BE2C (cell line): ENCODE data around the gene ERC1.

Experiments
- DNase-seq: peaks from one replicate; pipeline ENCODE4 v3.0.0-alpha.2; 2020
- H3K27me3 ChIP-seq: fragments of 250-450 bp; sonication (Bioruptor Pico); 2 replicates; pipeline ENCODE4 v1.5.1; 2020; ENCODE audit warnings: mild to moderate bottlenecking
- H3K36me3 ChIP-seq: fragments of 250-450 bp; sonication (Bioruptor Pico); 2 replicates; pipeline ENCODE4 v1.5.1; 2020; ENCODE audit warnings: mild to moderate bottlenecking
- H3K4me1 ChIP-seq: fragments of 250-450 bp; sonication (Bioruptor Pico); 2 replicates; pipeline ENCODE4 v1.5.1; 2020
- H3K4me3 ChIP-seq: 2 replicates; pipeline ENCODE4 v1.5.1; 2011; ENCODE audit warnings: low read depth, low read length
- H3K9me3 ChIP-seq: fragments of 250-450 bp; sonication (Bioruptor Pico); 2 replicates; pipeline ENCODE4 v1.5.1; 2020
- TF ChIP-seq, protein P1 (sequence below): IDR thresholded peaks from 2 replicates; pipeline ENCODE4 v1.5.1; 2012; ENCODE audit warnings: mild to moderate bottlenecking, low read depth, low read length

Gene ERC1

DNA sequence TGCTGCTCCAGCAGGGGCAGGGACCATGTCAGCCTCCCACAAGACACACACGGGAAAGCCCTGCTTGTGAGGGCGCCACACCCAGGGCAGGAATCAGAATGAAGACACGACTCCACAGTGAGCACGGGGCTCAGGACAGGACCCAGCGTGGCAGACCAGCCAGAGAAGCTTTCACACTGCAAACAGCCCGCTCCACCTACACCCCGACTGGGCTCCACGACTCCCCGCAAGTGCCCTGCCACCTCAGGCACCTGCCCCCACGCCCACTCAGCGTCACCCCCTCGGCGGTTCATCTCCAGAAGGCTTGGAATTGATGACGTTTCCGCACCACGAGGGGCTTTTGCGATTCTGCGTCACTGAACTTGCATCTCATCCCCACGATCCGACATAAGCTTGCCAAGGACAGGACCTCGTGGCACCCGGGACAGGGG, 512.3 kb downstream of the ERC1 start:
- Histone ChIP-seq H3K36me3 (no peaks in the 10 kb centered on the region), H3K4me3 (no peak overlapping the region), H3K9me3 (no peaks in the 10 kb centered on the region), H3K4me1 (no peaks in the 10 kb centered on the region), H3K27me3 (no peaks in the 10 kb centered on the region)
- TF ChIP-seq, protein P1, sequence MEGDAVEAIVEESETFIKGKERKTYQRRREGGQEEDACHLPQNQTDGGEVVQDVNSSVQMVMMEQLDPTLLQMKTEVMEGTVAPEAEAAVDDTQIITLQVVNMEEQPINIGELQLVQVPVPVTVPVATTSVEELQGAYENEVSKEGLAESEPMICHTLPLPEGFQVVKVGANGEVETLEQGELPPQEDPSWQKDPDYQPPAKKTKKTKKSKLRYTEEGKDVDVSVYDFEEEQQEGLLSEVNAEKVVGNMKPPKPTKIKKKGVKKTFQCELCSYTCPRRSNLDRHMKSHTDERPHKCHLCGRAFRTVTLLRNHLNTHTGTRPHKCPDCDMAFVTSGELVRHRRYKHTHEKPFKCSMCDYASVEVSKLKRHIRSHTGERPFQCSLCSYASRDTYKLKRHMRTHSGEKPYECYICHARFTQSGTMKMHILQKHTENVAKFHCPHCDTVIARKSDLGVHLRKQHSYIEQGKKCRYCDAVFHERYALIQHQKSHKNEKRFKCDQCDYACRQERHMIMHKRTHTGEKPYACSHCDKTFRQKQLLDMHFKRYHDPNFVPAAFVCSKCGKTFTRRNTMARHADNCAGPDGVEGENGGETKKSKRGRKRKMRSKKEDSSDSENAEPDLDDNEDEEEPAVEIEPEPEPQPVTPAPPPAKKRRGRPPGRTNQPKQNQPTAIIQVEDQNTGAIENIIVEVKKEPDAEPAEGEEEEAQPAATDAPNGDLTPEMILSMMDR, result no peak
- DNase-seq, result no peak

DNA sequence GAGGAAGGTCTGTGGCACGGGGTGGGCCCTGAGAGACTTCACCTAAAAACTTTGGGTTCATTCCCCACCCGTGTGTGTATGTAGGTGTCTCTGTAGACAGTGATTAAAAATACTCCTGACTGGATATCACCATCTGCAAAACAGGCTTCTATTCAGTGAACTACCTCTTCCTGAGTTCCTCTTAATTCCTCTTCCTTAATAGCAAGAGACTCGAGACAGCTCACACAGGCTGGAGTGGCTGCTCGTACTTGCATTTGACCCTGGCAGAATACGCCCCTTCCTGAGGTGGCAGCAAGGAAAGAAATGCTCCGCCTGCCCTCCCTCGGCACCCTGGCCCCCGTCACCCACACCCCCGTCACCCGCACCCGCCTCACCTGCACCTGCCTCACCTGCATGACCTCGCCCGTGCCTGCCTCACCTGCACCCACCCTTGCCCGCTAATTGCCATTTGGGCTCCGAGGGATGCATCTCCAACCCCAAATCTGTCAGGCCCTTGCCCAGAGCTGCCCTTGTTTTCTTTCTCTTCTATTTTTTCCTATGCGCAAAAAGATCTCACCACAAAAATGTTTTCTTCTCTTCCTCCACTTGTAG, 513.4 kb downstream of the ERC1 start:
- no peak for DNase-seq
- TF ChIP-seq, protein P1, result no peak
- no peaks in the 10 kb centered on the region for H3K36me3 ChIP-seq
- no peak overlapping the region for H3K4me3 ChIP-seq
- H3K27me3 ChIP-seq, result no peaks in the 10 kb centered on the region
- H3K4me1 ChIP-seq, result no peaks in the 10 kb centered on the region
- H3K9me3 ChIP-seq, result no peaks in the 10 kb centered on the region

DNA sequence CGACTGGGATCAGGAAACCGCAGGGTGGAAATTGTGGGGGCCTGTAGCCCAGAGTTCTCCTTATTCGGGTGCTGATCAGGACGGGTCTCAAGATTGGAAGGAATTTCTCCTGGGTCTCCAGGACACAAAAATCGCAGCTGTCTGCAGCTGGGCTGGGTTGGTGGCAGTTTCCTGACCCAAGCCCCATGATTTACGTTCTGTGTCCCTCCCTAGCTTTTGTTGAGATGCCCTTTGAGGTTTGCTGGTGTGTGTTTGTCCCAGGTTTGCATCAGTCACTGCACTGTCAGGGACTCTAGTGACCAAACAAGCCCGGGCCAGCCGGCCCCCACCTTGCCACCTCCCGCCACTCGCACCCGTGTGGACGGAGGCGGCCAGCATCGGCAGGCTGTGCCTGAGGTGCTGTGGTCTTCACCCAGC, 513.9 kb downstream of the ERC1 start:
- no peak for DNase-seq
- Histone ChIP-seq H3K4me1 (no peaks in the 10 kb centered on the region), H3K4me3 (no peak overlapping the region), H3K36me3 (no peaks in the 10 kb centered on the region), H3K27me3 (no peaks in the 10 kb centered on the region), H3K9me3 (no peaks in the 10 kb centered on the region)
- TF ChIP-seq, protein P1, result no peak

DNA sequence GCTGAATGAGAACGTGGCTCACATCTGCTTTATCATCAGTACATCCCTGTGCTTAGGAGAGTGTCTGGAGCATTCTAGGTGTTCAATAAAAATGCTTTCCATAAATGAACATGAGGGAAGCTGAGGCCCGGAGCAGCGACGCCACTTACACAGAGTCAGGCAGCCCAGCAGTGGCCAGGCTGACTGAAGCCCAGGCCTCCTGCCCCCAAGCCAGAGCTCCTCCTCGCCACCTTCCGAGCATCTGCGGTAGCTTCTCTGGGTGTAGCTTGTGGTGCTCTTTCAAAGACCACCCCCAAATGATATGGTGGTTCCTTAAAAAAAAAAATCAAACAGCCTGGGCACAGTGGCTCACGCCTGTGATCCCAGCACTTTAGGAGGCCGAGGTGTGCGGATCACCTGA, 514.6 kb downstream of the ERC1 start:
- Histone ChIP-seq H3K4me3 (no peak overlapping the region), H3K4me1 (no peaks in the 10 kb centered on the region)

DNA sequence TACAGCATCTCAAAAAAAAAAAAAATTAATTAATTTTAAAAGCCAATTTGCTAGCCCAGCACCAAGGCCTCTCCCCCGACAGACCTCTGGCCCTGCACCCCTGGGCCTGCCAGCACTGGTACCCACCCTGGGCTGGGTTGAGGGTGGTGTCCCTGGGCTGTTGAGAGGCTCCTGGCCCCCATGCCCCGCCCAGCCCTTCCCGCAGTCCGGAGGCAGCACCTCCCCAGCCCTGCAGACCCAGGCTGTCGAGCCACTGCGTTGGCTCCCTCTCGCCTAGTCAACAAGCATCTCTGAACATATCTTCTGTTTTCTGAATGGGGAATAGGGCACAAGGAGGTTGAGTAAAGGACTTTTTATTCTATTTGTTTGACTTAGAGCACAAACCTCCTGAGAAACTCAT, 516.3 kb downstream of the ERC1 start:
- no peaks in the 10 kb centered on the region for H3K36me3 ChIP-seq
- no peak overlapping the region for H3K4me3 ChIP-seq
- H3K9me3 ChIP-seq, result no peaks in the 10 kb centered on the region
- TF ChIP-seq, protein P1, result no peak
- no peak for DNase-seq
- no peaks in the 10 kb centered on the region for H3K4me1 ChIP-seq
- H3K27me3 ChIP-seq, result no peaks in the 10 kb centered on the region

More for the DNA sequence above, 514.6 kb downstream of the ERC1 start:
- H3K27me3 ChIP-seq, result no peaks in the 10 kb centered on the region
- TF ChIP-seq, protein P1, result no peak
- no peak for DNase-seq
- H3K9me3 ChIP-seq, result no peaks in the 10 kb centered on the region
- H3K36me3 ChIP-seq, result no peaks in the 10 kb centered on the region

DNA sequence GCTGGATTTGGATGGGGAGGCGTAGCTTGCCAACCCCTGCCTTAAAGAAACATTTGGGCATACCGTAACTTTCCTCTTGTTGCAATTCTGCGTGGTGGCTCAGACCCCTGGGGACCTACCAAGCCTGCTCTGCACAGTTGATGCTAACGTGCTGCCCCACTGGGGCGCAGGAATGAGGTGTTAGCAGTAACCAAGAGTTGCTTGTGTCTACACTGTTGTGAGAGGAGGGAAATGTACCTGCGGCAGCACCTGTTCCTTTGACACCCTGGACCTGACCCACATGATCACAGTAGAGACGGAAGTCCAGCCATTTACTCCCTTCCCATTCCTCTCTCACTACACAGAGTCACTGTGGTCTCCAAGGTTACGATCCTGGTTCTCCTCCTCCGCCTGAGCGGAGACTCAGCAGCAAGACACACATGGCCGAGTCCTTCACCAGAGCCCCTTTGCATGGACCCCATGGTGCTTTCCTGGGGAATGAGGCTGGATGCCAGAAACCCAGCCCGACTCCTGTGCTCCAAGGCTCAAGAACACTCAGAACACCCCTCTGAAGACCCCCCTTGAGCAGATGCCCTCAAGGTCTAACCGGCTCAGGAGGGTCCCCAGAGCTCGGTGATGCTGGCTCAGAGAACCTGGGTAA, 518.5 kb downstream of the ERC1 start:
- Histone ChIP-seq H3K4me3 (no peak overlapping the region), H3K27me3 (no peaks in the 10 kb centered on the region), H3K9me3 (peaks cover 1% of the 10 kb centered on the region; the same call in 1 of the 2 replicates), H3K36me3 (no peaks in the 10 kb centered on the region), H3K4me1 (no peaks in the 10 kb centered on the region)
- TF ChIP-seq, protein P1, result no peak
- no peak for DNase-seq
